SK-N-DZ (cell line): ENCODE measurements around the gene SSH3.

ENCODE experiments used
- DNase-seq: peaks from one replicate; pipeline ENCODE4 v3.0.0-alpha.2; 2015; ENCODE audit warnings: low spot score

Gene SSH3

DNA sequence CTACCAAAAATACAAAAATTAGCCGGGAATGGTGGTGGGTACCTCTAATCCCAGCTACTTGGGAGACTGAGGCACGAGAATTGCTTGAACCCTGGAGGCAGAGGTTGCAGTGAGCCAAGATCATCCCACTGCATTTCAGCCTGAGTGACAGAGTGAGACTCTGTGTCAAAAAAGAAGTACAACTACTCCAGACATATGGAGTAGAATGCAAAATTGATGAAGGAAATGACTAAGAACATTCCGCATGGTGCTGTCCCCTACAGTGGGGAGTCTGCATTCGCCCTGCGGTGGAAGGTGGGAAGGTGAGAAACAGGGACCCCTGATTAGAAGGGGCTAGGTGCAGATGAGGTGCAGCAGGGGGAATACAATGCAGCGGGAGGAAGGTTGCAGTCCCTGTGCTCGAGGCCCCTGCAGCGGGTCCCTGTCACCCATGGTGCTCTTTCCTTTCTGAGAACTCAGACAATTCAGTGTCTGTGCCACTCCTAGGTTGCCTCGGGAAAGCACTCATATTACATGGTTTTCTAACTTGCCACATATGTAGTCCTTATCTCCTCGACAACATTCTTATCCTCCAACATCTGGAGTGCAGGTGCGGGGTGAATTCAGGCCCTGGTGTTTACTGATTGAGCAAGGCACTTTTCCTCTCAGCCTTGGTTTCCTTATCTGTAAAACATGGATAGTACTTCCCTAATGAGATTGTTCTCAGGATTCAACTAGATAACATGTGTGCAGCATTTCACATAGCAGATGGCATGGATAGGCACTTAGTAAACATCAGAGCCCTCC, 44.8 kb downstream of the SSH3 start:
- DNase-seq, result peak; percentile 49

DNA sequence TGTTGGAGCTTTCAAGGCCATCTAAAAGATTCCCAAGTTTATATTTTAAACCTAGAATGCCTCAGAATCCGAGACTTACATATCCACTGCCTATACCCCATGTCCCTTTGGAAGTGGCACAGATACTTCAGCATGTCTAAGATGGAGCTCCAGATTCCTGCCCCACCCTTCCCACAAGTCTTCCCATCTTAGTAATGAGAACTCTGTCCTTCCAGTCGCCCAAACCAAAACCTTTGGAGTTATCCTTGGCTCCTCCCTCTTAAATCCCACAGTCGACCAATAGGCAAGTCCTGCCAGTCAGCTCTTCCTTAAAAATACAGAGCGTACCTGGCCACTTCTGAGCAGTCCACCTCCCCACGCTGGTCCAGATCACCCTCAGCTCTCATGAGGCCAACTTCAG, 45.7 kb downstream of the SSH3 start:
- no peak for DNase-seq

DNA sequence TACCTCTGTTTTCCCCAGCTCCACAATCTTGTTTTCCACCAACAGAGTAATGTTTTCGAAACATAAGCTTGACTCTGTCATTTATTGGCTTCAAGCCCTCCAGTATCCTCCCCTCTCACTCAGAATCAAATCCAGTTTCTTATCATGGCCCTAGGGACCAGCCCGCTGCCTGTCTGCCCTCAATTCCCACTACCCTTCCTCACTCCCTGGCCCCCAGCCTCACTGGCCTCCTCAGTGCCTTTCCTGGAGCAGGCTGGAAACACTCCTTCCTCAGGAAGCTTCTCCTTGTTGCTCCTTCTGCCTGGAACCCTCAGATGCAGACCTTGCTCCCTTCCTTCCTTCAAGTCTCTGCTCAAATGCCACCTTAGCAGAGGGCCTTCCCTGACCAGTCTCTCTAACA, 46.1 kb downstream of the SSH3 start:
- no peak for DNase-seq

- DNase-seq, result no peak
Observed at GRCh38 chr11:67349928-67350465, 46.7 kb downstream of the SSH3 start.

DNA sequence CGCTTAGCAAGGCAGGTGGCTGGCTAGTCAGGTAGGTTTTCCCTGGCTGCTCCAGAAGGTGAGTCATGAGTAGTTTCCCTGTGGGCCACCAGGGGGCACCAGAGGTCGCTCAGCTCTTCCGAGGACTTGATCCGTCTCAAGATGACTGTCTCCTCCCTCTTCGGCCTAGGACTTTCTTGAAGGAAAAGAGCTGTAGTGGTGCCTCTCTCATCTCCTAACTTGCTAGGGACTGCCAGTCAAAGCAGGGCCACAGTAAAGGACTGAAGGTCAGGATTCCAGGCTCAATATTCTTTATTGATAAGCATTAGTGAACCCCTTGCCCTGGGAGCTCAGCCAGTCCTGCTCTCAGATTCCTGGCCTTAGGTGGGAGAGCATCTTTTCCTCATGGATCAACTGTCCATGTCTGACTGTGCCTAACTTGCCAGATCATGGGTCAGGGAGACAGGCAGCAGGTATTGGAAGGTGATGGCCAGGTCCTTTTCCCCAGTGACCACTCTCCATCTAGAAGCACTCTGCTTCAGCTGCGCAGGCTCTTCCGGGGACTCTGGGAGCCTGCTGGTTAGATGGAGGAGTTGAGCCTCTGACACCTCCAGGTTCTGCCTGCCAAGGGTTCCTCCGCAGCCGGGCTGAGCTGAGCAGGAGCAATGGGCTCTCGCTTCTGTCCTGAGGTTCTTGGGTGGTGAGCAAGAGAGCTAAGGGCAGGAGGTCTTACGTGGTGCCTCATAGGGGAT, 48.1 kb downstream of the SSH3 start:
- peak; percentile 72 for DNase-seq

GRCh38 chr11:67352546-67353316, 49.4 kb downstream of the SSH3 start:
- DNase-seq, result no peak

GRCh38 chr11:67353317-67354074, 50.2 kb downstream of the SSH3 start, which contains the start of gene POLD4:
Gene POLD4 (minus strand): TSS chr11:67353546. CDS start chr11:67353399, 147 bp downstream.
- DNase-seq, result peak; percentile 87

GRCh38 chr11:67354075-67355022, 51.0 kb downstream of the SSH3 start:
- no peak for DNase-seq

GRCh38 chr11:67355023-67355793, 51.9 kb downstream of the SSH3 start:
- no peak for DNase-seq

DNA sequence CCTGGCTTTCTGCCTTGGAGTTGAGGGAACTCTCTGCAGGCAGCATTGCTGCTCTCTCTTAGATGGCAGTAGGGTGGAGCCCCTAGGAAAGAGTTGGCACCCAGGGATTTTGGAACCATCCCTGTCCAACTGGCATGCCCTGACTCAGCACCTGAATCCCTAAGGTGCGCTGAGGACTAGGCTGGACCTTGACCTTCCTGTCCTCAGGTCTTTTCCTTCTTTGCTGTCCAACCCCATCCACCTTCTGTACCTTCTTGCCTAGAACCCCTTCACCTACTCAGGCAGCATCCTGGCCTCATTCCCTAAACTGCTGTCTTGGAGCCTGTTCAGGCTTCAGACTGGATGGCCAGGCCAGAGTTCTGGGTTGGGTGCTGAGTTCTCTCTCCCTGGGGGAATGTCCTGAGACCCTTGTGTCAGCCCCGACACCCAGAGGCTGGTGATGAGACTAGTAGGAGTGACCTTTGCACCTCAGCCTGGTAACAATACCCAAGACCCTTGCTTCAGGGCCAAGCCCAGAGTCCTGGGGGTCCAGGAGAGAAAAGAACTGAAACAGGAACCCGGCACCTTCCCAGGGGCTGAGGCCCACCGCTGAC, 52.6 kb downstream of the SSH3 start:
- DNase-seq, result no peak

- DNase-seq, result no peak
Observed at GRCh38 chr11:67356387-67356863, 53.1 kb downstream of the SSH3 start.

DNA sequence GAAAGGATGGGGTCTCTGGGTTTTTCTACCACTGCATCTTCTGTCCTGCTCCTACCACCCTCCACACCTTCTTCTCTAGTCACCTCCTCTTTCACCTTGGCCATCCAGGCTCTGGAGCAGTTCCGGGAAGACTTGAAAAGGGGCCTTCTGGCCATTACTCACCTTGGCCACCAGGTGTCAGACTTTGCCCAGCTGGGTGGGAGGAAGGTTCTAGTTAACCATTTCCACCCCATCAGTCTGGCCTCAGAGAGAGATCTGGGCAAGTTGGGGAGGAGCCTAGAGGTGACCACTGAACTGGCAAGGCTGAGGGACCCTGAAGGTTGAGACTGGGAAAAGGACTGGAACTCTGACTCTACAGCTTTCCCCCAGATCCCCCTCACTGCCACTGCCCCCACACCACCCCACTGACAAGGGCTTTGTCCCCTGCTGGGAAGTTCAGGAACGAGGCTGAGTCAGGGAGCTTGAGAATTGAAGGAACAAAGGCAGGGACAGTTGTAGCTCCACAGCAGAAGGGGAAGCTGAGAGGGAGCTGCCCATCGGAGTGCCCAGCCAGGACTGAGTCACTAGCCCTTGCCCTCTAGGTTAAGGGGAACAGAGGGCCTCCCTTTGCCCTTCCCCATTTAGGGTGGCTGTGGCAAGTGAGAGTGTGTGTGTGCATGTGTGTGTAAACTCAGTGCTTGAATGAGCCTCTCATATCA, 53.7 kb downstream of the SSH3 start:
- peak; percentile 81 for DNase-seq

- DNase-seq, result no peak
Observed at GRCh38 chr11:67357831-67358670, 54.7 kb downstream of the SSH3 start.
